ENCODE results near the gene ANO2. TPM values are rescaled to one million over a fixed set of nuclear protein-coding genes. Genes with fewer than 3 reads are reported as not detected.

ANO2 gene
- total RNA-seq, 2 donors from 2014 or later = 2.8 to 9.3 TPM

DNA sequence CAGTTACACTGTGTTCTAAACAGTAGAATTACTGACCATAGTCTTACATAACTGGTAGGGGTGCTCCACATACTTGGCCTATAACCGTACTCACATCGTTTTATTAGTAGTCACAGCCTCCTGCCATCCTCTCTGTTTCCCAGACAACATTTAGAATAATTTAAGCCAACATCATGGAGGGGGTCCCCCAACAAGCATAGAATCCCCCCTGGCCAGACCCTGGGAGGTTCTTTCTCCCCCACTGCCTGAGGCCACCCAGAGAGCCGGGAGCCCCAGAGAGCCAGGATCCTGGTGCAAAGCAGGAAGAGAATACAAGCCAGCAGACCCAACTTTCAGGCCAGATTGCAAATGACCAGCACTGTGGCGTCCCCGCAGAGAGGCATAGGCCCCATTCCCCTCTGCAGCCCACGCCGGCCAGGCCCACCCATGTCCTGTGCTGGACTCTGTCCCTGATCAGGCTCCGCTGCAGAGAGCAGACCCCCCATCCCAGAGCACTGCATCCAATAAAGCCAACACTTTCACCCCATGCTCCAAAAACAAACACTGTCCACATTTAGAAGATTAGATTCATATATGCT, 317.9 kb downstream of the ANO2 start:
- DNase-seq (ENCODE audit: low spot score) = no peak
- no peaks in the 10 kb centered on the region for H3K4me1 ChIP-seq
- TF ChIP-seq, protein P1, sequence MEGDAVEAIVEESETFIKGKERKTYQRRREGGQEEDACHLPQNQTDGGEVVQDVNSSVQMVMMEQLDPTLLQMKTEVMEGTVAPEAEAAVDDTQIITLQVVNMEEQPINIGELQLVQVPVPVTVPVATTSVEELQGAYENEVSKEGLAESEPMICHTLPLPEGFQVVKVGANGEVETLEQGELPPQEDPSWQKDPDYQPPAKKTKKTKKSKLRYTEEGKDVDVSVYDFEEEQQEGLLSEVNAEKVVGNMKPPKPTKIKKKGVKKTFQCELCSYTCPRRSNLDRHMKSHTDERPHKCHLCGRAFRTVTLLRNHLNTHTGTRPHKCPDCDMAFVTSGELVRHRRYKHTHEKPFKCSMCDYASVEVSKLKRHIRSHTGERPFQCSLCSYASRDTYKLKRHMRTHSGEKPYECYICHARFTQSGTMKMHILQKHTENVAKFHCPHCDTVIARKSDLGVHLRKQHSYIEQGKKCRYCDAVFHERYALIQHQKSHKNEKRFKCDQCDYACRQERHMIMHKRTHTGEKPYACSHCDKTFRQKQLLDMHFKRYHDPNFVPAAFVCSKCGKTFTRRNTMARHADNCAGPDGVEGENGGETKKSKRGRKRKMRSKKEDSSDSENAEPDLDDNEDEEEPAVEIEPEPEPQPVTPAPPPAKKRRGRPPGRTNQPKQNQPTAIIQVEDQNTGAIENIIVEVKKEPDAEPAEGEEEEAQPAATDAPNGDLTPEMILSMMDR (IDR thresholded peaks at IDR 0.05) = no peak

DNA sequence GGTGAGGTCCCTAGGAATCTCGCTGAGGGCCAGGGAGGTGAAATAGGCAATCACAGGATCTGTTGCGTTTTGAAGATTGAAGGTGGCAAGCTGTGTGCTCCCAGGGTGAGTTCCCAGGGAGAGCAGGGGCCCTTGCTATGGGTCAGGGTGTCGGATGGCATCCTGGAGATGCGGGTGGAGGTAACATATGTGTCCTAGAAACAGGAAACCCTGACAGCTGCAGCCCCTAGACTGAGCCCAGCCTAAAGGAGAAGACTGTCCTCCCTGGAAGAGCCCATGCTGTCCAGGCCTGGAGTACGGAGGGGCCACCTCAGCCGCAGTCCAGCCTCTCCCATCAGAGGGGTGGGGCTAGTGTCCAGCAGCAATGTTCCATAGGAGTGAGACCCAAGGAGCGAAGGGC, 318.9 kb downstream of the ANO2 start:
- no peaks in the 10 kb centered on the region for H3K27me3 ChIP-seq
- no peaks in the 10 kb centered on the region for H3K36me3 ChIP-seq
- H3K27ac ChIP-seq = no peak overlapping the region
- DNase-seq (ENCODE audit: low spot score) = no peak
- peaks cover 0 to 5% of the 10 kb centered on the region in 2 donors for H3K4me1 ChIP-seq
- H3K9me3 ChIP-seq = no peaks in the 10 kb centered on the region
- TF ChIP-seq, protein P1 (IDR thresholded peaks at IDR 0.05) = no peak
- H3K4me3 ChIP-seq = no peak overlapping the region

More for the DNA sequence above, 317.9 kb downstream of the ANO2 start:
- H3K9me3 ChIP-seq = no peaks in the 10 kb centered on the region
- H3K4me3 ChIP-seq = no peak overlapping the region
- no peaks in the 10 kb centered on the region for H3K36me3 ChIP-seq
- no peaks in the 10 kb centered on the region for H3K27me3 ChIP-seq
- no peak overlapping the region for H3K27ac ChIP-seq

DNA sequence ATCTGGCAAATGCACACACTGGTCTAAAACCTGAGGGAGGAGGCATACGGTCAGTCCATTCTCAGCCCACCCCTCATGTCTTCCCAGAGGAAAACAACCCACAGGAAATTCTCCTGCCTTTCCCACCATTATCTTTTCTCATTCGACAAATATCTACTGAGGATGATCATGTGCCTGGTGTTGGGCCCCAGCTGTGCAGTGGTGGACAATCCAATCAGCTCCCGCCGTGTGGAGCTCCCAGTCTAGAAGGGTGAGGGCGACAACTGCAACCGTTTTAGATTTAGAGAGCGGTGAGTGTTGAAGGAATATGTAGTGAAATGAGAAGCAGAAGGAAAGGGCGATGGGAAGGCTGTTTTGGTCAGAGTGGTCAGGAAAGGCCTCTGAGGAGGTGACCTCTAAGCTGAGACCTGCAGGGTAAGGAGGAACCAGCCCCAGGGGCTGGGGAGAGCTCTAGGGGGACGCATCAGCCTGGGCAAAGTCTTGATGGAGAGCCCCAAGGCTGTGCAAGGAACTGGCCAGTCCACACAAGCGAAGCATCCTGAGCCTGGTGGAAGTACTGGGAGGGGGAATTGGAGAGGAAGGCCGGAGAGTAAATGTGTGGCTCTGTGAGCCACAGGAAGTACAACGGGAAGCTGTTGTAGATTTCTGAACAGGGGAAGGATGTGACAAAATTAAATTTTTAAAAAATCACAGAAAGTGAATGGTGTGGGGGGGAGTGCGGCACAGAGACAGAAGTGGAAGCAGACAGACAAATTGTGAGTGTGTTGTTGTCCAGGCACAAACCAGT, 320.4 kb downstream of the ANO2 start:
- DNase-seq (ENCODE audit: low spot score) = no peak
- TF ChIP-seq, protein P1 (IDR thresholded peaks at IDR 0.05) = no peak
- Histone ChIP-seq H3K9me3 (no peaks in the 10 kb centered on the region), H3K36me3 (no peaks in the 10 kb centered on the region), H3K4me3 (no peak overlapping the region), H3K27ac (no peak overlapping the region), H3K4me1 (peaks cover 0 to 6% of the 10 kb centered on the region in 2 donors), H3K27me3 (no peaks in the 10 kb centered on the region)

DNA sequence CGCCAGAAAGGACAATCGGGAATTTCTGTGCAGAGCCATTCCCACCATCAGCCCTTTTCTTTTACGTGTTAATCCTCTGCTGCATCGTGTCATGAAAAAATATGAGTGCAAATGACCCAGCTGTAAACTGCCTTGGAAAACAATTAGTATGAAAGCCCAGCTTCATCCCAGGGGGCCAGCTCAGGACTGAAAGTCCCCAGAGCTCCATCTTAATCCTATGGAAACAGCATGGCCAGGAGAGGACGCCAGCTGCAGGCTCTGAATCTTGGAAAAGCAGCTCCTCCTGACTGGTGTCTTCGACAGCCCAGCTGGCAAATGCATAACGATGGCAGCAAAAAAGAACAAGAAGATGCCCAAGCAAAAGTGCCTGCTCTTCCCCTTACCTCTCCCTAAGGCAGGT, 321.6 kb downstream of the ANO2 start:
- H3K27me3 ChIP-seq = no peaks in the 10 kb centered on the region
- H3K27ac ChIP-seq = no peak overlapping the region
- H3K9me3 ChIP-seq = no peaks in the 10 kb centered on the region
- TF ChIP-seq, protein P1 (IDR thresholded peaks at IDR 0.05) = no peak
- DNase-seq (ENCODE audit: low spot score) = no peak
- H3K36me3 ChIP-seq = no peaks in the 10 kb centered on the region
- H3K4me1 ChIP-seq = peaks cover 0 to 6% of the 10 kb centered on the region in 2 donors
- no peak overlapping the region for H3K4me3 ChIP-seq

DNA sequence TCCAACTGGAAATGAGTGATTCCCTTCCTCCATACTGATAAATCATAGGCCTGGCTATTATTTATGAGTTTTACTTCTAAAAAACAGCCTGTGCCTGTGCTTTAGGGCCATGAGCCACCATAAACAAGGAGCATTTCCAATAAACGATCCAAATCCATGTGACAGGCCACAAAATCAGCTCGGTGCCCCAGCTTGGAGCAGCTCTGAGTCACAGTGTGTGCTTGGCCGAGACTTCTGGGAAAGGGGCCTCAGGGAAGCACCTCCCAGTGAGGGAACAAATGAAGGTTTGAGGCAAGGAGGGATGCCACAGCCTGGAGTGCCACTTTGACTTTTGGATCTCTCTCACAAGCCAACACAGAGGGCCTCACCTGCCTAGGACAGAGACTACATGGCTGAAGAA, 322.8 kb downstream of the ANO2 start:
- no peak overlapping the region for H3K4me3 ChIP-seq
- H3K9me3 ChIP-seq = no peaks in the 10 kb centered on the region
- H3K27me3 ChIP-seq = no peaks in the 10 kb centered on the region
- peaks cover 0 to 6% of the 10 kb centered on the region in 2 donors for H3K4me1 ChIP-seq
- H3K27ac ChIP-seq = no peak overlapping the region
- TF ChIP-seq, protein P1 (IDR thresholded peaks at IDR 0.05) = no peak
- no peak for DNase-seq (ENCODE audit: low spot score)
- H3K36me3 ChIP-seq = no peaks in the 10 kb centered on the region

Data from right atrium auricular region (tissue), 2 donors.